ENCODE results near the gene ERCC4. TPM values are rescaled to one million over a fixed set of nuclear protein-coding genes. Genes with fewer than 3 reads are reported as not detected.

The ERCC4 gene
- total RNA-seq: 10 to 100 TPM in 2 of 4 donors, 1 to 10 TPM in 2; 5.3 to 22.6 (median 15.9) TPM

DNA sequence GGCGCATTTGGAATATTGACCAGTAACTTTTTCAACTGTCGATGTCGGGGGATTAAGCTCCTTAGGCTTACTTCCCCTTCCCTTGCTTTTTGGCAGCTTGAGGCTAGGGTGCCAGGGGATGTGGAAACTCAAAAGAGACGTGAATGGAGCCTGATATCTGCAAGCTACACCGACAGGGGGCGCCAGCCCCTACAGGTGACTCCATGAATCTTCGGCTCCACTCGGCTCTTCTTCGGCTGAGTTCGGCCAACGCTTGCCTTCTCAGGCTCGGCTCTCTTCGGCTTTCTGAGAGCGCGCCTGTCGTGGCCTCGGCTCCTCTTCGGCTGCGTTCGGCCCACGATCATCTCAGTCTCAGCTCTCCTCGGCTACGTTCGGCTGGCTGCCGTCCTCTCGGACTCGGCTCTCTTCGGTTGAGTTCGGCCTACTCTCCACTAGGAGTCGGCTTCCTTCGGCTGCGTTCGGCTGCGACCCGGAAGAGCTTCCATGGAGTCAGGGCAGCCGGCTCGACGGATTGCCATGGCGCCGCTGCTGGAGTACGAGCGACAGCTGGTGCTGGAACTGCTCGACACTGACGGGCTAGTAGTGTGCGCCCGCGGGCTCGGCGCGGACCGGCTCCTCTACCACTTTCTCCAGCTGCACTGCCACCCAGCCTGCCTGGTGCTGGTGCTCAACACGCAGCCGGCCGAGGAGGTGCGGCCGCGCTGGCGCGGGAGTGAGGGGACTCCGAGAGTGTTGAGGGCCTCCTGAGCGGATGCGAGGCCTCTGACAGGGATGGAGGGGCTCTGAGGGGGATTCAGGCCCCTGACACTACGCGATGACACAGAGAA lies at the start of gene ERCC4:
TSS of gene ERCC4 (plus strand) at position 472 of the 827 bp plus-strand sequence. CDS start at position 484, 12 bp downstream.
- H3K9me3 ChIP-seq: no peaks in the 10 kb centered on the region
- TF ChIP-seq CTCF (IDR thresholded peaks at IDR 0.05): peak; percentile 82 to 95 (median 92)
- TF ChIP-seq POLR2A (IDR thresholded peaks at IDR 0.05): peak in 1 of 2 donors; percentile 64
- DNase-seq: peak; percentile 100
- intact Hi-C loops (cut with DNase I; ENCODE audit: low total_unique reads): no loop called here
- peak within 1 kb of the TSS; percentile 85 to 97 for H3K4me3 ChIP-seq
- no peaks in the 10 kb centered on the region for H3K27me3 ChIP-seq
- H3K4me1 ChIP-seq: peaks cover 0 to 3% of the 10 kb centered on the region in 2 donors
- H3K27ac ChIP-seq: peak within 1 kb of the TSS; percentile 71 to 84
- H3K36me3 ChIP-seq: no peaks in the 10 kb centered on the region

- no peak overlapping the region for H3K27ac ChIP-seq
- no peaks in the 10 kb centered on the region for H3K27me3 ChIP-seq
- no peaks in the 10 kb centered on the region for H3K9me3 ChIP-seq
- no peak for TF ChIP-seq CTCF (IDR thresholded peaks at IDR 0.05)
- no peak for TF ChIP-seq POLR2A (IDR thresholded peaks at IDR 0.05)
- no peaks in the 10 kb centered on the region for H3K36me3 ChIP-seq
- H3K4me3 ChIP-seq: no peak overlapping the region
- no peaks in the 10 kb centered on the region for H3K4me1 ChIP-seq
- DNase-seq: no peak
- intact Hi-C loops (cut with DNase I; ENCODE audit: low total_unique reads): no loop called here
These were observed 46.0 kb upstream of the ERCC4 start for GRCh38 chr16:13873835-13874438.

DNA sequence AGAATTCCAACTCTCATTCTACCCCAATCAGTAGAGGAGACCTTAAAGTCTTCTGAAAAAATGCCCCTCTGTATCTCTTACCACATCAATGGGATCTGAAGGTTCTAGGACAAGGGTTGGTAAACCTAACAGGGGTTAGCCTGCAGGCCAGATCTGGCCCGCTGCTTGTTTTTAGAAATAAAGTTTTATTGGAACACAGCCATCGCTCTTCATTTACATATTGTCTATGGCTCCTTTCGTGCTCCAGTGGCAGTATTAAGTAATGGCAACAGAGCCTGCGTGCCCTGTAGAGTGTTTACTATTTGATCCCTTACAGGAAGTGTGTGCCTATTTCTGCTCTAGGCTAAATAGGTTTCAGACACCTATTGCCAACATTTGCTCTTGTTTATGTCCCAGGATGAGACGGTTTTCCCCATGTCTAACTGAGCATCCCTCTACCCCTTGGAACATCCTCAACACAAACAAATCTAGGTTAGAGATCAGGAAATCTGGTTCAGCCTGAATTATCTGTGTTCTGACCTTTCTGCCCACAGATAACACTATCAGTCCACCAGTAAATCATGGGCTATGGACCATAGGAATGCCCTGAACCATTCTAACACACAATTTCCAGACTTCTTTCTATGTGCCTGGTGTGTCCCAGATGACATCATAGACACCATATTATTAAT lies 44.2 kb upstream of the ERCC4 start:
- Histone ChIP-seq H3K4me3 (no peak overlapping the region), H3K4me1 (no peaks in the 10 kb centered on the region), H3K27ac (no peak overlapping the region), H3K27me3 (no peaks in the 10 kb centered on the region), H3K36me3 (no peaks in the 10 kb centered on the region), H3K9me3 (no peaks in the 10 kb centered on the region)
- no peak for DNase-seq
- no peak for TF ChIP-seq POLR2A (IDR thresholded peaks at IDR 0.05)
- TF ChIP-seq CTCF (IDR thresholded peaks at IDR 0.05): no peak
- intact Hi-C loops (cut with DNase I; ENCODE audit: low total_unique reads): no loop called here

- no peaks in the 10 kb centered on the region for H3K36me3 ChIP-seq
- H3K4me3 ChIP-seq: no peak overlapping the region
- H3K27me3 ChIP-seq: no peaks in the 10 kb centered on the region
- no peaks in the 10 kb centered on the region for H3K9me3 ChIP-seq
- H3K27ac ChIP-seq: no peak overlapping the region
- no peak for TF ChIP-seq POLR2A (IDR thresholded peaks at IDR 0.05)
- TF ChIP-seq CTCF (IDR thresholded peaks at IDR 0.05): no peak
- H3K4me1 ChIP-seq: no peaks in the 10 kb centered on the region
- intact Hi-C loops (cut with DNase I; ENCODE audit: low total_unique reads): no loop called here
- no peak for DNase-seq
These were observed 36.7 kb upstream of the ERCC4 start for GRCh38 chr16:13883276-13883675.

DNA sequence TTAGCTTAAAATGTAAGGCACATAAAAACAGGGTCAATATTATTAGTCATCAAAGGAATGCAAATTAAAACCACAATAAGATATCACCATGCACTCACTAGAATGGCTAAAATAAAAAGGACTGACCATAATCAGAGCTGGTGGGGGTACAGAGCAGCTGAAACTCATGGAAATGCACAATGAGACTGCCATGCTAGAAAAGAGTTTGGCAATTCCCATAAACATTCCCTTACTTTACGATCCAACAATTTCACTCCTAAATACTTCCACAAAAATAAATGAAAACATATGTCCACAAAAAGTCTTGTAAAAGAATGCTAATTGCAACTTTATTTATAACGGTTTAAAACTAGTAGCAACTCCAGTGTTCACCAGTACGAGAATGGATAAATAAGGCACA lies 36.1 kb upstream of the ERCC4 start:
- TF ChIP-seq POLR2A (IDR thresholded peaks at IDR 0.05): no peak
- TF ChIP-seq CTCF (IDR thresholded peaks at IDR 0.05): no peak
- H3K27me3 ChIP-seq: no peaks in the 10 kb centered on the region

More for the DNA sequence above, 36.1 kb upstream of the ERCC4 start:
- Histone ChIP-seq H3K36me3 (no peaks in the 10 kb centered on the region), H3K4me3 (no peak overlapping the region), H3K4me1 (no peaks in the 10 kb centered on the region), H3K27ac (no peak overlapping the region), H3K9me3 (no peaks in the 10 kb centered on the region)
- no peak for DNase-seq
- intact Hi-C loops (cut with DNase I; ENCODE audit: low total_unique reads): no loop called here
